ENCODE results near the gene PRPF39.

The PRPF39 gene

GRCh38 chr14:45095143-45095542 is 11.2 kb downstream of the PRPF39 start:
- Histone ChIP-seq H3F3A (ENCODE audit: low read depth) (no peaks in the 10 kb centered on the region), H3K27me3 (ENCODE audit: insufficient read depth, low read length, poor library complexity, severe bottlenecking) (no peaks in the 10 kb centered on the region), H4K20me1 (ENCODE audit: insufficient read depth, low read length, poor library complexity, severe bottlenecking) (peaks cover 25% of the 10 kb centered on the region), H3K4me3 (ENCODE audit: low read length, poor library complexity, severe bottlenecking) (no peak overlapping the region), H2AFZ (ENCODE audit: low read length) (no peak overlapping the region), H3K36me3 (ENCODE audit: insufficient read depth, low read length) (peaks cover 41% of the 10 kb centered on the region), H3K79me2 (ENCODE audit: insufficient read depth, low read length) (peaks cover 49% of the 10 kb centered on the region), H3K4me2 (ENCODE audit: low read depth, low read length, poor library complexity, severe bottlenecking) (no peak overlapping the region), H3K9me3 (ENCODE audit: insufficient read depth, low read depth, low read length) (no peaks in the 10 kb centered on the region), H3K4me1 (ENCODE audit: insufficient read depth, low read length, poor library complexity, severe bottlenecking) (peaks cover 15% of the 10 kb centered on the region), H3K9ac (ENCODE audit: low read depth, low read length, poor library complexity, severe bottlenecking) (no peak overlapping the region), H3K9me2 (replicated peaks; ENCODE audit: low read depth, low read length) (no peaks in the 10 kb centered on the region)
- TF ChIP-seq EZH2phosphoT487 (IDR thresholded peaks at IDR 0.05; ENCODE audit: borderline replicate concordance) (no peak), CTCF (conservative IDR thresholded peaks at IDR 0.05; ENCODE audit: low read length) (no peak)

GRCh38 chr14:45096218-45096617 is 12.3 kb downstream of the PRPF39 start:
- H3K36me3 ChIP-seq (ENCODE audit: insufficient read depth, low read length) = peaks cover 51% of the 10 kb centered on the region
- H3K9me2 ChIP-seq (replicated peaks; ENCODE audit: low read depth, low read length) = no peaks in the 10 kb centered on the region
- no peak overlapping the region for H3K9ac ChIP-seq (ENCODE audit: low read depth, low read length, poor library complexity, severe bottlenecking)
- H3K4me2 ChIP-seq (ENCODE audit: low read depth, low read length, poor library complexity, severe bottlenecking) = no peak overlapping the region
- no peak overlapping the region for H3K4me3 ChIP-seq (ENCODE audit: low read length, poor library complexity, severe bottlenecking)
- H3K9me3 ChIP-seq (ENCODE audit: insufficient read depth, low read depth, low read length) = no peaks in the 10 kb centered on the region
- no peak overlapping the region for H2AFZ ChIP-seq (ENCODE audit: low read length)
- peaks cover 7% of the 10 kb centered on the region for H3K4me1 ChIP-seq (ENCODE audit: insufficient read depth, low read length, poor library complexity, severe bottlenecking)
- H4K20me1 ChIP-seq (ENCODE audit: insufficient read depth, low read length, poor library complexity, severe bottlenecking) = peaks cover 15% of the 10 kb centered on the region
- peaks cover 38% of the 10 kb centered on the region for H3K79me2 ChIP-seq (ENCODE audit: insufficient read depth, low read length)
- TF ChIP-seq EZH2phosphoT487 (IDR thresholded peaks at IDR 0.05; ENCODE audit: borderline replicate concordance) (no peak), CTCF (conservative IDR thresholded peaks at IDR 0.05; ENCODE audit: low read length) (no peak)
- no peaks in the 10 kb centered on the region for H3F3A ChIP-seq (ENCODE audit: low read depth)
- H3K27me3 ChIP-seq (ENCODE audit: insufficient read depth, low read length, poor library complexity, severe bottlenecking) = no peaks in the 10 kb centered on the region

- H3K27me3 ChIP-seq (ENCODE audit: insufficient read depth, low read length, poor library complexity, severe bottlenecking) = no peaks in the 10 kb centered on the region
- no peaks in the 10 kb centered on the region for H3K4me1 ChIP-seq (ENCODE audit: insufficient read depth, low read length, poor library complexity, severe bottlenecking)
- no peaks in the 10 kb centered on the region for H3K9me3 ChIP-seq (ENCODE audit: insufficient read depth, low read depth, low read length)
- H3K9ac ChIP-seq (ENCODE audit: low read depth, low read length, poor library complexity, severe bottlenecking) = no peak overlapping the region
- H3K9me2 ChIP-seq (replicated peaks; ENCODE audit: low read depth, low read length) = no peaks in the 10 kb centered on the region
- H3F3A ChIP-seq (ENCODE audit: low read depth) = no peaks in the 10 kb centered on the region
- H3K4me3 ChIP-seq (ENCODE audit: low read length, poor library complexity, severe bottlenecking) = no peak overlapping the region
- peaks cover 3% of the 10 kb centered on the region for H4K20me1 ChIP-seq (ENCODE audit: insufficient read depth, low read length, poor library complexity, severe bottlenecking)
- H3K79me2 ChIP-seq (ENCODE audit: insufficient read depth, low read length) = no peaks in the 10 kb centered on the region
- H3K4me2 ChIP-seq (ENCODE audit: low read depth, low read length, poor library complexity, severe bottlenecking) = no peak overlapping the region
- peaks cover 86% of the 10 kb centered on the region; the same call in 1 of the 2 replicates for H3K36me3 ChIP-seq (ENCODE audit: insufficient read depth, low read length)
- no peak overlapping the region for H2AFZ ChIP-seq (ENCODE audit: low read length)
- no peak for TF ChIP-seq EZH2phosphoT487 (IDR thresholded peaks at IDR 0.05; ENCODE audit: borderline replicate concordance)
- TF ChIP-seq CTCF (conservative IDR thresholded peaks at IDR 0.05; ENCODE audit: low read length) = no peak
These were observed 19.9 kb downstream of the PRPF39 start for GRCh38 chr14:45103806-45104205.

Measured in Loucy (cell line).